K562 (cell line): Measurements from ENCODE around the gene MYO15A. TPM values are rescaled to one million over a fixed set of nuclear protein-coding genes. Genes with fewer than 3 reads are reported as not detected.

ENCODE experiments used
- ATF1 ChIP-seq, 2 experiments: fragments of 450-650 bp in 1 of 2; IDR thresholded peaks; 2 replicates each; pipeline ENCODE4 v1.6.1; 2016; ENCODE audit warnings: missing compliant biosample characterization in 1 of 2, missing genetic modification characterization in 1 of 2
- CBFB ChIP-seq: sonication (generic); formaldehyde crosslinking; IDR thresholded peaks from 2 replicates; pipeline ENCODE4 v1.4.0; 2020; ENCODE audit warnings: mild to moderate bottlenecking, missing genetic modification reagents
- CREM ChIP-seq: IDR thresholded peaks from 2 replicates; pipeline ENCODE4 v1.6.1; 2014; ENCODE audit warnings: antibody characterized with exemption, low read depth
- EWSR1 ChIP-seq: fragments of 450-650 bp; IDR thresholded peaks from 2 replicates; pipeline ENCODE4 v1.6.1; 2018; ENCODE audit warnings: borderline replicate concordance, mild to moderate bottlenecking, low read depth, moderate library complexity; ENCODE audit not compliant: partially characterized antibody
- FOXA3 ChIP-seq, 2 experiments: fragments of 450-650 bp in 1 of 2; sonication (generic) in 1 of 2; formaldehyde crosslinking; IDR thresholded peaks in 1 of 2; conservative IDR thresholded peaks in 1 of 2; 2 replicates each; pipeline versions ENCODE4 v1.4.0 to v1.8.0; 2020 to 2022; ENCODE audit warnings: mild to moderate bottlenecking in 2 of 2, missing genetic modification reagents in 1 of 2
- HNRNPLL ChIP-seq: fragments of 200-400 bp; formaldehyde crosslinking; IDR thresholded peaks from 2 replicates; pipeline ENCODE4 v1.6.1; 2017; ENCODE audit warnings: low read length, low read depth, mild to moderate bottlenecking; ENCODE audit not compliant: poor library complexity, severe bottlenecking
- MTA2 ChIP-seq: fragments of 450-650 bp; IDR thresholded peaks from 2 replicates; pipeline ENCODE4 v1.6.1; 2016; ENCODE audit warnings: low read depth
- NFATC3 ChIP-seq: fragments of 450-650 bp; IDR thresholded peaks from 2 replicates; pipeline ENCODE4 v1.6.1; 2017; ENCODE audit warnings: mild to moderate bottlenecking
- PTTG1 ChIP-seq: fragments of 450-650 bp; IDR thresholded peaks from 2 replicates; pipeline ENCODE4 v1.6.1; 2016; ENCODE audit warnings: low read depth, mild to moderate bottlenecking, missing genetic modification characterization, missing compliant biosample characterization
- SIN3A ChIP-seq, 2 experiments: fragments of 150-350 bp in 1 of 2; IDR thresholded peaks; 2 replicates each; pipeline ENCODE4 v1.6.1; 2011 to 2016; ENCODE audit warnings: borderline replicate concordance in 2 of 2, low read depth in 2 of 2, low read length in 2 of 2, mild to moderate bottlenecking in 2 of 2, moderate library complexity in 2 of 2; ENCODE audit not compliant: control insufficient read depth in 1 of 2
- TBP ChIP-seq: optimal IDR thresholded peaks from 2 replicates; pipeline ENCODE3; 2011; ENCODE audit warnings: low read depth, low read length, improper control_type of control experiment
- TCF7L2 ChIP-seq: fragments of 150-350 bp; IDR thresholded peaks from 2 replicates; pipeline ENCODE4 v1.6.1; 2016; ENCODE audit warnings: low read depth, mild to moderate bottlenecking, low read length, moderate library complexity
- U2AF1 ChIP-seq: fragments of 200-400 bp; formaldehyde crosslinking; optimal IDR thresholded peaks from 2 replicates; pipeline ENCODE3; 2017; ENCODE audit warnings: mild to moderate bottlenecking, low read depth, low read length, moderate library complexity
- ZKSCAN3 ChIP-seq: fragments of 250-450 bp; sonication (Bioruptor Pico); IDR thresholded peaks from 2 replicates; pipeline ENCODE4 v1.4.0; 2020
- ZNF239 ChIP-seq: fragments of 250-450 bp; sonication (Bioruptor Pico); IDR thresholded peaks from 2 replicates; pipeline ENCODE4 v1.4.0; 2020; ENCODE audit warnings: mild to moderate bottlenecking
- ZNF263 ChIP-seq: sonication (generic); formaldehyde crosslinking; IDR thresholded peaks from 2 replicates; pipeline ENCODE4 v1.8.0; 2022; ENCODE audit warnings: mild to moderate bottlenecking, missing genetic modification reagents, borderline replicate concordance
- ZNF311 ChIP-seq: fragments of 250-450 bp; sonication (Bioruptor Pico); IDR thresholded peaks from 2 replicates; pipeline ENCODE4 v1.4.0; 2020; ENCODE audit warnings: mild to moderate bottlenecking, moderate library complexity
- ZNF354B ChIP-seq: fragments of 250-450 bp; sonication (Bioruptor Pico); IDR thresholded peaks from 2 replicates; pipeline ENCODE4 v1.4.0; 2020
- polyA plus RNA-seq, 8 experiments: library from polyadenylated mRNA; depleted of rRNA in 4 of 8; stranded (reverse) in 5 of 8; unstranded in 3 of 8; fragments of >200 nt; fragmentation: Nextera tagmentation in 2 of 8; fragmentation: Illumina TruSeq in 1 of 8; extraction: Ambion mirVana in 2 of 8; extraction: Trizol in 1 of 8; gene quantifications; 2 replicates each; pipeline versions ENCODE4 v1.2.1 to v1.2.3, GENCODE V29; 2011 to 2014; ENCODE audit warnings: inconsistent platforms in 1 of 8, missing spikeins in 1 of 8
- total RNA-seq, 7 experiments: library from RNA; depleted of rRNA in 6 of 7; stranded (reverse); fragments of >200 nt in 6 of 7; fragmentation: Illumina TruSeq in 2 of 7; extraction: Trizol in 2 of 7; gene quantifications; 2 replicates each; pipeline versions ENCODE4 v1.2.1 to v1.2.3, GENCODE V29; 2011 to 2021; ENCODE audit warnings: low replicate concordance in 1 of 7
- TF ChIP-seq, protein P1 (sequence below): sonication (generic); formaldehyde crosslinking; IDR thresholded peaks from 2 replicates; pipeline ENCODE4 v1.8.0; 2022; ENCODE audit warnings: mild to moderate bottlenecking, missing genetic modification reagents
- TF ChIP-seq, protein P2 (sequence below), 2 experiments: fragments of 250-450 bp in 1 of 2; fragments of 450-650 bp in 1 of 2; sonication (Bioruptor Pico) in 1 of 2; IDR thresholded peaks; 2 replicates each; pipeline versions ENCODE4 v1.6.1 to v1.8.0; 2016 to 2021; ENCODE audit warnings: mild to moderate bottlenecking in 2 of 2, moderate library complexity in 2 of 2, missing compliant biosample characterization in 1 of 2, missing genetic modification characterization in 1 of 2
- TF ChIP-seq, protein P3 (sequence below), 2 experiments: fragments of 450-650 bp; conservative IDR thresholded peaks; 2 replicates each; pipeline ENCODE4 v1.6.1; 2017; ENCODE audit warnings: mild to moderate bottlenecking in 2 of 2, moderate library complexity in 2 of 2

MYO15A gene
- total and polyA plus RNA-seq, 9 of the 15 experiments (the other 6 are each of a cell fraction or from before 2014, with no cell fraction given): 0.05 to 0.88 (median 0.14) TPM; not detected in 1

DNA sequence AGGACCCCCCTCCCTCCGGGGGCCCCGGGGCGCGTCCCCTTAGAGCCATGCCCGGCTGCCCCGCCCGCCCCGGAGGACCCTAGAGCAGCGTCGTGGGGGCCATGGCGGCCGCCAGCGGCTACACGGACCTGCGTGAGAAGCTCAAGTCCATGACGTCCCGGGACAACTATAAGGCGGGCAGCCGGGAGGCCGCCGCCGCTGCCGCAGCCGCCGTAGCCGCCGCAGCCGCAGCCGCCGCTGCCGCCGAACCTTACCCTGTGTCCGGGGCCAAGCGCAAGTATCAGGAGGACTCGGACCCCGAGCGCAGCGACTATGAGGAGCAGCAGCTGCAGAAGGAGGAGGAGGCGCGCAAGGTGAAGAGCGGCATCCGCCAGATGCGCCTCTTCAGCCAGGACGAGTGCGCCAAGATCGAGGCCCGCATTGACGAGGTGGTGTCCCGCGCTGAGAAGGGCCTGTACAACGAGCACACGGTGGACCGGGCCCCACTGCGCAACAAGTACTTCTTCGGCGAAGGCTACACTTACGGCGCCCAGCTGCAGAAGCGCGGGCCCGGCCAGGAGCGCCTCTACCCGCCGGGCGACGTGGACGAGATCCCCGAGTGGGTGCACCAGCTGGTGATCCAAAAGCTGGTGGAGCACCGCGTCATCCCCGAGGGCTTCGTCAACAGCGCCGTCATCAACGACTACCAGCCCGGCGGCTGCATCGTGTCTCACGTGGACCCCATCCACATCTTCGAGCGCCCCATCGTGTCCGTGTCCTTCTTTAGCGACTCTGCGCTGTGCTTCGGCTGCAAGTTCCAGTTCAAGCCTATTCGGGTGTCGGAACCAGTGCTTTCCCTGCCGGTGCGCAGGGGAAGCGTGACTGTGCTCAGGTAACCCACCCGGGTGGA is 75.8 kb downstream of the MYO15A start (continued):
- TF ChIP-seq, protein P1, sequence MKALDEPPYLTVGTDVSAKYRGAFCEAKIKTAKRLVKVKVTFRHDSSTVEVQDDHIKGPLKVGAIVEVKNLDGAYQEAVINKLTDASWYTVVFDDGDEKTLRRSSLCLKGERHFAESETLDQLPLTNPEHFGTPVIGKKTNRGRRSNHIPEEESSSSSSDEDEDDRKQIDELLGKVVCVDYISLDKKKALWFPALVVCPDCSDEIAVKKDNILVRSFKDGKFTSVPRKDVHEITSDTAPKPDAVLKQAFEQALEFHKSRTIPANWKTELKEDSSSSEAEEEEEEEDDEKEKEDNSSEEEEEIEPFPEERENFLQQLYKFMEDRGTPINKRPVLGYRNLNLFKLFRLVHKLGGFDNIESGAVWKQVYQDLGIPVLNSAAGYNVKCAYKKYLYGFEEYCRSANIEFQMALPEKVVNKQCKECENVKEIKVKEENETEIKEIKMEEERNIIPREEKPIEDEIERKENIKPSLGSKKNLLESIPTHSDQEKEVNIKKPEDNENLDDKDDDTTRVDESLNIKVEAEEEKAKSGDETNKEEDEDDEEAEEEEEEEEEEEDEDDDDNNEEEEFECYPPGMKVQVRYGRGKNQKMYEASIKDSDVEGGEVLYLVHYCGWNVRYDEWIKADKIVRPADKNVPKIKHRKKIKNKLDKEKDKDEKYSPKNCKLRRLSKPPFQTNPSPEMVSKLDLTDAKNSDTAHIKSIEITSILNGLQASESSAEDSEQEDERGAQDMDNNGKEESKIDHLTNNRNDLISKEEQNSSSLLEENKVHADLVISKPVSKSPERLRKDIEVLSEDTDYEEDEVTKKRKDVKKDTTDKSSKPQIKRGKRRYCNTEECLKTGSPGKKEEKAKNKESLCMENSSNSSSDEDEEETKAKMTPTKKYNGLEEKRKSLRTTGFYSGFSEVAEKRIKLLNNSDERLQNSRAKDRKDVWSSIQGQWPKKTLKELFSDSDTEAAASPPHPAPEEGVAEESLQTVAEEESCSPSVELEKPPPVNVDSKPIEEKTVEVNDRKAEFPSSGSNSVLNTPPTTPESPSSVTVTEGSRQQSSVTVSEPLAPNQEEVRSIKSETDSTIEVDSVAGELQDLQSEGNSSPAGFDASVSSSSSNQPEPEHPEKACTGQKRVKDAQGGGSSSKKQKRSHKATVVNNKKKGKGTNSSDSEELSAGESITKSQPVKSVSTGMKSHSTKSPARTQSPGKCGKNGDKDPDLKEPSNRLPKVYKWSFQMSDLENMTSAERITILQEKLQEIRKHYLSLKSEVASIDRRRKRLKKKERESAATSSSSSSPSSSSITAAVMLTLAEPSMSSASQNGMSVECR (CRISPR knock-in tag): peak; percentile 72
- TF ChIP-seq ATF1 (CRISPR knock-in tag; IDR thresholded peaks at IDR 0.05) (no peak), ATF1 (tag; IDR thresholded peaks at IDR 0.05) (peak; percentile 77), U2AF1 (no peak), TCF7L2 (no peak), ZNF239 (CRISPR knock-in tag) (no peak), SIN3A (IDR thresholded peaks at IDR 0.05; ENCODE audit: borderline replicate concordance in 2 of 2, control insufficient read depth in 1 of 2, low read depth in 2 of 2, low read length in 2 of 2) (no peak; a peak in 1 of 4 replicates), FOXA3 (CRISPR knock-in tag; conservative IDR thresholded peaks at IDR 0.05 in 1 of 2, IDR thresholded peaks at IDR 0.05 in 1 of 2) (peak in 1 of 2 experiments; percentile 68; a peak in 1 of 4 replicates), EWSR1 (no peak), ZNF311 (CRISPR knock-in tag) (no peak), ZKSCAN3 (CRISPR knock-in tag) (no peak), TBP (no peak), CREM (peak; percentile 83), MTA2 (no peak), HNRNPLL (peak; percentile 51), NFATC3 (no peak), ZNF354B (no peak), PTTG1 (tag) (no peak), ZNF263 (CRISPR knock-in tag) (peak; percentile 56), CBFB (CRISPR knock-in tag) (no peak)
- TF ChIP-seq, protein P2, sequence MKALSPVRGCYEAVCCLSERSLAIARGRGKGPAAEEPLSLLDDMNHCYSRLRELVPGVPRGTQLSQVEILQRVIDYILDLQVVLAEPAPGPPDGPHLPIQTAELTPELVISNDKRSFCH (CRISPR knock-in tag; IDR thresholded peaks at IDR 0.05): no peak
- TF ChIP-seq, protein P2 (tag; IDR thresholded peaks at IDR 0.05): no peak
- TF ChIP-seq, protein P3, sequence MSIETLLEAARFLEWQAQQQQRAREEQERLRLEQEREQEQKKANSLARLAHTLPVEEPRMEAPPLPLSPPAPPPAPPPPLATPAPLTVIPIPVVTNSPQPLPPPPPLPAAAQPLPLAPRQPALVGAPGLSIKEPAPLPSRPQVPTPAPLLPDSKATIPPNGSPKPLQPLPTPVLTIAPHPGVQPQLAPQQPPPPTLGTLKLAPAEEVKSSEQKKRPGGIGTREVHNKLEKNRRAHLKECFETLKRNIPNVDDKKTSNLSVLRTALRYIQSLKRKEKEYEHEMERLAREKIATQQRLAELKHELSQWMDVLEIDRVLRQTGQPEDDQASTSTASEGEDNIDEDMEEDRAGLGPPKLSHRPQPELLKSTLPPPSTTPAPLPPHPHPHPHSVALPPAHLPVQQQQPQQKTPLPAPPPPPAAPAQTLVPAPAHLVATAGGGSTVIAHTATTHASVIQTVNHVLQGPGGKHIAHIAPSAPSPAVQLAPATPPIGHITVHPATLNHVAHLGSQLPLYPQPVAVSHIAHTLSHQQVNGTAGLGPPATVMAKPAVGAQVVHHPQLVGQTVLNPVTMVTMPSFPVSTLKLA (conservative IDR thresholded peaks at IDR 0.05): peak in 1 of 2 experiments; percentile 58; a peak in 2 of 4 replicates
